ENCODE results near the gene CACNG4.

- no peak for TF ChIP-seq POLR2A (IDR thresholded peaks at IDR 0.05)
- no peak for TF ChIP-seq CTCF (IDR thresholded peaks at IDR 0.05)
These were observed 60.2 kb downstream of the CACNG4 start for GRCh38 chr17:67024736-67025135.
